Measurements from ENCODE around the gene GTSE1. TPM values are rescaled to one million over a fixed set of nuclear protein-coding genes. Genes with fewer than 3 reads are reported as not detected.

Gene GTSE1
- total and polyA plus RNA-seq, 9 donors = 0.18 to 0.84 (median 0.38) TPM; not detected in 1

- H3K9me3 ChIP-seq = no peaks in the 10 kb centered on the region
- WGBS, 3 donors = 76 to 90% (median 79%) methylated on average over 9 of the region's 9 CpGs
- no peak overlapping the region for H3K4me3 ChIP-seq
- H3K27ac ChIP-seq = no peak overlapping the region
- H3K36me3 ChIP-seq = no peaks in the 10 kb centered on the region
- TF ChIP-seq CTCF (IDR thresholded peaks at IDR 0.05) = no peak
- TF ChIP-seq EP300 (IDR thresholded peaks at IDR 0.05) = no peak
- TF ChIP-seq POLR2A (IDR thresholded peaks at IDR 0.05) = no peak
- intact Hi-C loops (cut with DNase I) = no loop called here
- no peaks in the 10 kb centered on the region for H3K27me3 ChIP-seq
- H3K4me1 ChIP-seq (ENCODE audit: insufficient read depth) = peaks cover 2% of the 10 kb centered on the region
- DNase-seq = no peak
These were observed 41.2 kb downstream of the GTSE1 start for GRCh38 chr22:46337870-46338269.

GRCh38 chr22:46338636-46339035, 42.0 kb downstream of the GTSE1 start:
- no peaks in the 10 kb centered on the region for H3K27me3 ChIP-seq
- intact Hi-C loops (cut with DNase I) = no loop called here
- DNase-seq = no peak
- H3K27ac ChIP-seq = no peak overlapping the region
- H3K4me1 ChIP-seq (ENCODE audit: insufficient read depth) = peaks cover 2% of the 10 kb centered on the region
- 87 to 89% (median 89%) methylated on average over 8 of the region's 8 CpGs for WGBS, 3 donors
- no peak overlapping the region for H3K4me3 ChIP-seq
- TF ChIP-seq CTCF (IDR thresholded peaks at IDR 0.05) (no peak), EP300 (IDR thresholded peaks at IDR 0.05) (no peak), POLR2A (IDR thresholded peaks at IDR 0.05) (no peak)
- H3K9me3 ChIP-seq = no peaks in the 10 kb centered on the region
- H3K36me3 ChIP-seq = no peaks in the 10 kb centered on the region

- no peak overlapping the region for H3K27ac ChIP-seq
- TF ChIP-seq EP300 (IDR thresholded peaks at IDR 0.05) = no peak
- TF ChIP-seq CTCF (IDR thresholded peaks at IDR 0.05) = no peak
- H3K36me3 ChIP-seq = no peaks in the 10 kb centered on the region
- H3K9me3 ChIP-seq = no peaks in the 10 kb centered on the region
- WGBS, 3 donors = 85 to 92% (median 88%) methylated on average over 5 of the region's 5 CpGs
- H3K4me3 ChIP-seq = no peak overlapping the region
- DNase-seq = no peak
- peaks cover 2% of the 10 kb centered on the region for H3K4me1 ChIP-seq (ENCODE audit: insufficient read depth)
- intact Hi-C loops (cut with DNase I) = no loop called here
- H3K27me3 ChIP-seq = no peaks in the 10 kb centered on the region
These were observed 43.3 kb downstream of the GTSE1 start for GRCh38 chr22:46339956-46340355.

GRCh38 chr22:46340676-46341075, 44.0 kb downstream of the GTSE1 start:
- WGBS, 3 donors = 87 to 90% (median 90%) methylated on average over 13 of the region's 13 CpGs
- no peak for DNase-seq
- Histone ChIP-seq H3K36me3 (no peaks in the 10 kb centered on the region), H3K27ac (no peak overlapping the region), H3K4me3 (no peak overlapping the region), H3K27me3 (no peaks in the 10 kb centered on the region), H3K9me3 (no peaks in the 10 kb centered on the region), H3K4me1 (ENCODE audit: insufficient read depth) (peaks cover 2% of the 10 kb centered on the region)
- intact Hi-C loops (cut with DNase I) = no loop called here
- TF ChIP-seq POLR2A (IDR thresholded peaks at IDR 0.05) (no peak), CTCF (IDR thresholded peaks at IDR 0.05) (no peak), EP300 (IDR thresholded peaks at IDR 0.05) (no peak)
